T-cell (primary cell): ENCODE data around the gene RTN3. TPM values are rescaled to one million over a fixed set of nuclear protein-coding genes. Genes with fewer than 3 reads are reported as not detected.

Source experiments
- ATAC-seq, 4 experiments: fragments of 200-7000 bp in 3 of 4; fragments of 150-1000 bp in 1 of 4; cut with Tn5 transposase; replicated peaks in 1 of 4; 1 replicate in 3 of 4; 2 replicates in 1 of 4; pipeline ENCODE4 v1.10.0; 2021; ENCODE audit warnings: moderate library complexity in 3 of 4, mild to moderate bottlenecking in 2 of 4, moderate number of reproducible peaks in 1 of 4
- CTCF ChIA-PET, 2 donors: fragments of 300-600 bp; sonication (Branson Sonifier 250); formaldehyde crosslinking; loops; one replicate each; lab custom pipeline; 2022; ENCODE audit warnings: antibody characterized with exemption in 2 of 2; lab: Charles Lee
- POLR2A ChIA-PET, 2 donors: fragments of 300-600 bp; sonication (Branson Sonifier 250); formaldehyde crosslinking; loops; one replicate each; lab custom pipeline; 2022; ENCODE audit warnings: antibody characterized with exemption in 2 of 2; lab: Charles Lee
- DNase-seq, 35 experiments: peaks; one replicate each; pipeline versions ENCODE4 v3.0.0 to v3.0.0-alpha.2; 2013 to 2023
- H3K27ac ChIP-seq: one replicate; pipeline ENCODE4 v1.5.1; 2013; ENCODE audit warnings: low read length
- H3K27me3 ChIP-seq, 2 experiments: replicated peaks in 1 of 2; 1 replicate in 1 of 2; 2 replicates in 1 of 2; pipeline versions ENCODE4 v1.6.1 to v1.7.0; 2013; ENCODE audit warnings: low read length in 1 of 2, mixed read lengths in 1 of 2; ENCODE audit not compliant: control insufficient read depth in 2 of 2, insufficient read depth in 2 of 2; ENCODE audit errors: extremely low read depth in 1 of 2
- H3K36me3 ChIP-seq, 2 donors: 1 replicate in 1 of 2; 2 replicates in 1 of 2; pipeline versions ENCODE4 v1.6.1 to v1.7.0; 2013; ENCODE audit warnings: low read length in 1 of 2; ENCODE audit not compliant: control insufficient read depth in 2 of 2, insufficient read depth in 1 of 2; ENCODE audit errors: extremely low read depth in 1 of 2
- H3K4me1 ChIP-seq, 2 experiments: 1 replicate in 1 of 2; 2 replicates in 1 of 2; pipeline versions ENCODE4 v1.6.1 to v1.7.0; 2013; ENCODE audit warnings: low read length in 2 of 2, mixed read lengths in 1 of 2; ENCODE audit not compliant: insufficient read depth in 2 of 2, control insufficient read depth in 1 of 2; ENCODE audit errors: extremely low read depth in 1 of 2
- H3K4me3 ChIP-seq, 2 donors: 1 replicate in 1 of 2; 2 replicates in 1 of 2; pipeline versions ENCODE4 v1.5.1 to v1.7.0; 2013; ENCODE audit warnings: mild to moderate bottlenecking in 2 of 2, low read length in 1 of 2, moderate library complexity in 1 of 2; ENCODE audit not compliant: control insufficient read depth in 1 of 2; ENCODE audit errors: extremely low read depth in 1 of 2
- H3K9me3 ChIP-seq: 2 replicates; pipeline ENCODE4 v1.7.0; 2013
- H3K27ac Mint-ChIP-seq, 2 donors: one replicate each; pipeline ENCODE4 v1.8.0; 2020 to 2021; ENCODE audit warnings: mild to moderate bottlenecking in 2 of 2, mixed read lengths in 2 of 2
- H3K27me3 Mint-ChIP-seq, 2 donors: one replicate each; pipeline ENCODE4 v1.8.0; 2021 to 2022; ENCODE audit warnings: mixed read lengths in 2 of 2
- H3K36me3 Mint-ChIP-seq: one replicate; pipeline ENCODE4 v1.8.0; 2021; ENCODE audit warnings: mixed read lengths
- H3K4me1 Mint-ChIP-seq, 3 donors: one replicate each; pipeline ENCODE4 v1.8.0; 2020 to 2022; ENCODE audit warnings: mixed read lengths in 3 of 3, mild to moderate bottlenecking in 1 of 3
- H3K4me3 Mint-ChIP-seq, 3 donors: one replicate each; pipeline ENCODE4 v1.8.0; 2020 to 2022; ENCODE audit warnings: mild to moderate bottlenecking in 3 of 3, mixed read lengths in 3 of 3, moderate library complexity in 3 of 3
- H3K9me3 Mint-ChIP-seq, 3 donors: one replicate each; pipeline ENCODE4 v1.8.0; 2020 to 2022; ENCODE audit warnings: mixed read lengths in 3 of 3
- WGBS: methylation state at CpG from one replicate; pipeline ENCODE4 v1.1.5; 2013; ENCODE audit warnings: missing lambda C conversion rate; ENCODE audit not compliant: insufficient coverage; 5-methylcytosine and 5-hydroxymethylcytosine counted together
- total RNA-seq, 35 experiments: library from RNA in 6 of 35; stranded (reverse) in 6 of 35; fragments of 120-200 nt in 1 of 35; gene quantifications; one replicate each; pipeline versions ENCODE4 v1.2.1 to v1.2.4 and lab custom pipeline; 2013 to 2026

RTN3 gene
- total RNA-seq, 5 donors from 2014 or later (not counting 1 experiment from before 2014, with no cell fraction given), result 25.0 to 39.7 (median 34.9) TPM

GRCh38 chr11:63670096-63670432, 11.2 kb upstream of the RTN3 start:
- POLR2A ChIA-PET, result no interaction called here

GRCh38 chr11:63670433-63671321, 10.6 kb upstream of the RTN3 start:
- Mint-ChIP-seq H3K27me3 (no peaks in the 10 kb centered on the region), H3K9me3 (no peaks in the 10 kb centered on the region), H3K4me1 (peaks cover 33 to 47% (median 34%) of the 10 kb centered on the region in 3 donors), H3K36me3 (peaks cover 4% of the 10 kb centered on the region), H3K4me3 (peak overlapping the region; percentile 78 to 88 (median 83)), H3K27ac (peak overlapping the region; percentile 77 to 83)
- H3K4me3 ChIP-seq, result peak overlapping the region; percentile 65 to 79
- H3K27me3 ChIP-seq, result no peaks in the 10 kb centered on the region
- H3K27ac ChIP-seq, result peak overlapping the region; percentile 63
- DNase-seq (peak in 12 of 35 experiments; percentile 0 to 47 (median 16)), ATAC-seq (peak; percentile 15 to 26 (median 20))
- no peaks in the 10 kb centered on the region for H3K9me3 ChIP-seq
- peaks cover 0 to 5% of the 10 kb centered on the region in 2 donors for H3K36me3 ChIP-seq
- ChIA-PET POLR2A (no interaction called here), CTCF (interaction anchor here in 1 of 2 donors (1.0 to 1.4 kb wide), 3 partner anchors 11 to 192 kb away, joined by 3 to 6 read pairs (median 4); partner anchors contain the start of gene RTN3)
- H3K4me1 ChIP-seq, result peaks cover 10 to 28% of the 10 kb centered on the region in 2 experiments
- WGBS, result 2% methylated on average over 53 of the region's 63 CpGs

More at GRCh38 chr11:63670096-63670432, 11.2 kb upstream of the RTN3 start:
- Histone ChIP-seq H3K36me3 (peaks cover 0 to 5% of the 10 kb centered on the region in 2 donors), H3K27ac (no peak overlapping the region), H3K27me3 (no peaks in the 10 kb centered on the region), H3K9me3 (no peaks in the 10 kb centered on the region), H3K4me1 (peaks cover 10 to 28% of the 10 kb centered on the region in 2 experiments), H3K4me3 (no peak overlapping the region)
- CTCF ChIA-PET, result interaction anchor here in 1 of 2 donors (1.0 kb wide), 1 partner anchor 191 kb away, joined by 3 read pairs; no protein-coding TSS in a partner anchor
- no peaks in the 10 kb centered on the region for H3K9me3 Mint-ChIP-seq
- H3K4me1 Mint-ChIP-seq, result peaks cover 37 to 51% (median 38%) of the 10 kb centered on the region in 3 donors
- ATAC-seq (no peak), DNase-seq (no peak)
- H3K27ac Mint-ChIP-seq, result peak overlapping the region in 1 of 2 donors; percentile 83
- H3K27me3 Mint-ChIP-seq, result no peaks in the 10 kb centered on the region
- peaks cover 4% of the 10 kb centered on the region for H3K36me3 Mint-ChIP-seq
- H3K4me3 Mint-ChIP-seq, result peak overlapping the region; percentile 78 to 88 (median 83)
- 78% methylated on average over 6 of the region's 7 CpGs for WGBS

DNA sequence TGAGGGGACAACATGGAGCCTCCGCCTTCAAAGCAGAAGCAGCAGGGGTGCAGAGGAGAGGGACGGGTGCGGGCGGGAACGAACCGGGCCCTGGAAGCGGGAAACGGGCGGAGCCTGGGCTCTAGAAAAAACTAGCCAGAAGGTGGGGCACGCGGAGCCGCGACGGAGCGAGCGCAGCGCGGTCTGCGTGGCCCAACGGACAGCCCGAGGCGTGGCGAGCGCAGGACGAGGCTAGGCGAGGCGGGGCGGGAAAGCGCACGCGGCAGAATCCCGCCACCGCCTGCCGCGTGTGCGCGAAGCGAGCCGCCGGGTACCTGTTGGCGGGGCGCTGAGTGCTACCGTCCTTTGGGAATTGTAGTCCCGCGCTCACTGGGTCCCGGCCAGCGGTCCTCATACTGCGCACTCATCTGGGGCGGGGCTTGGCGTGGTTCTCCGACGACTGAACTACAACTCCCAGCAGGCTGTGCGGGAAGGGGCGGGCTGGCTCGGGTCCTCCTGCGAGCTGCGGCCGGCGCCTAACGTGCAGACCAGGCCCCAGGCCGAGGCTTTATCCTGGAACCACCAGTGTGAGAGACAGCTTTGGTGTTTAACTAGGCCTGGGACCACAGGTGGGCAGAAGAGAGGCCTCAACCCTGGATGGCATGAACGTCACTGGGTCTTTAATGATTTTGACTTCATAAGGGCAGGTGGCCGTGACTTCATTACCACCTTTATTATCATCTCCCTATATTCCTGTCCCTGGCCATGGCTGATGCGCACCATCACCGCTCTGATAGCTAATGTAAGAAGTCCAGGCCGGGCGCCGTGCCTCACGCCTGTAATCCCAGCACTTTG, 9.8 kb upstream of the RTN3 start, which contains the start of gene ATL3:
Gene ATL3, minus strand, starts transcription at position 55 of the 834 bp plus-strand sequence. Its CDS starts 41 bp downstream, at position 14.
- ChIA-PET POLR2A (interaction anchor here in 1 of 2 donors (0.5 kb wide), 1 partner anchor 27 kb away, joined by 6 read pairs; no protein-coding TSS in a partner anchor), CTCF (interaction anchor here in 1 of 2 donors (0.6 to 1.4 kb wide), 4 partner anchors 10 to 806 kb away, joined by 4 to 6 read pairs (median 4); partner anchors contain the start of gene RTN3)
- Mint-ChIP-seq H3K27me3 (no peaks in the 10 kb centered on the region), H3K4me1 (peaks cover 28 to 39% (median 30%) of the 10 kb centered on the region in 3 donors), H3K9me3 (no peaks in the 10 kb centered on the region), H3K27ac (peak within 1 kb of the TSS; percentile 77 to 83), H3K4me3 (peak within 1 kb of the TSS; percentile 78 to 88 (median 83)), H3K36me3 (peaks cover 4% of the 10 kb centered on the region)
- H3K36me3 ChIP-seq, result peaks cover 0 to 5% of the 10 kb centered on the region in 2 donors
- ATAC-seq (peak; percentile 95 to 96 (median 95)), DNase-seq (peak; percentile 77 to 97 (median 89))
- H3K9me3 ChIP-seq, result no peaks in the 10 kb centered on the region
- H3K27ac ChIP-seq, result peak within 1 kb of the TSS; percentile 63
- H3K4me1 ChIP-seq, result peaks cover 10 to 28% of the 10 kb centered on the region in 2 experiments
- peak within 1 kb of the TSS; percentile 65 to 79 for H3K4me3 ChIP-seq
- no peaks in the 10 kb centered on the region for H3K27me3 ChIP-seq
- WGBS, result 11% methylated on average over 69 of the region's 69 CpGs

DNA sequence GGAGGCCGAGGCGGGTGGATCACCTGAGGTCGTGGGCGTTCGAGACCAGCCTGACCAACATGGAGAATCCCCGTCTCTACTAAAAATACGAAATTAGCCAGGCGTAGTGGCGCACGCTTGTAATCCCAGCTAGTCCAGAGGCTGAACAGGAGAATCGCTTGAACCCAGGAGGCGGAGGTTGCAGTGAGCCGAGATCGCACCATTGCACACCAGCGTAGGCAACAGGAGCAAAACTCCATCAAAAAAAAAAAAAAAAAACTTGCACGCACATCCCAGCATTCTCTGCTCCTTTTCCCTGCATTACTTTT, 9.2 kb upstream of the RTN3 start:
- DNase-seq (no peak), ATAC-seq (no peak)
- peak overlapping the region; percentile 63 for H3K27ac ChIP-seq
- H3K36me3 Mint-ChIP-seq, result peaks cover 4% of the 10 kb centered on the region
- 98% methylated on average over 14 of the region's 16 CpGs for WGBS
- no peaks in the 10 kb centered on the region for H3K27me3 Mint-ChIP-seq
- H3K36me3 ChIP-seq, result peaks cover 0 to under 1% of the 10 kb centered on the region in 2 donors
- H3K4me3 Mint-ChIP-seq, result peak overlapping the region in 2 of 3 donors; percentile 78 to 84
- no peaks in the 10 kb centered on the region for H3K9me3 ChIP-seq
- POLR2A ChIA-PET, result interaction anchor here in 1 of 2 donors (0.5 kb wide), 1 partner anchor 27 kb away, joined by 6 read pairs; no protein-coding TSS in a partner anchor
- H3K9me3 Mint-ChIP-seq, result no peaks in the 10 kb centered on the region
- H3K27me3 ChIP-seq, result no peaks in the 10 kb centered on the region
- peaks cover 28 to 37% (median 28%) of the 10 kb centered on the region in 3 donors for H3K4me1 Mint-ChIP-seq
- CTCF ChIA-PET, result interaction anchor here in 1 of 2 donors (0.6 to 0.7 kb wide), 3 partner anchors 14 to 807 kb away, joined by 4 to 5 read pairs (median 4); no protein-coding TSS in a partner anchor
- peak overlapping the region in 1 of 2 donors; percentile 65 for H3K4me3 ChIP-seq
- H3K4me1 ChIP-seq, result peaks cover 10 to 28% of the 10 kb centered on the region in 2 experiments
- H3K27ac Mint-ChIP-seq, result peak overlapping the region in 1 of 2 donors; percentile 77

GRCh38 chr11:63672936-63673539, 8.3 kb upstream of the RTN3 start:
- Histone ChIP-seq H3K4me3 (no peak overlapping the region), H3K9me3 (no peaks in the 10 kb centered on the region), H3K27me3 (no peaks in the 10 kb centered on the region), H3K4me1 (peaks cover 8 to 24% of the 10 kb centered on the region in 2 experiments), H3K27ac (no peak overlapping the region), H3K36me3 (no peaks in the 10 kb centered on the region)
- no CpG with 5 or more reads among the region's 1 CpG for WGBS
- H3K27ac Mint-ChIP-seq, result no peak overlapping the region
- POLR2A ChIA-PET, result no interaction called here
- peak overlapping the region; percentile 44 to 78 (median 45) for H3K4me3 Mint-ChIP-seq
- CTCF ChIA-PET, result interaction anchor here in 1 of 2 donors (0.9 kb wide), 1 partner anchor 8 kb away, joined by 3 read pairs; the partner anchor contains the start of gene RTN3
- no peak for DNase-seq
- H3K36me3 Mint-ChIP-seq, result no peaks in the 10 kb centered on the region
- H3K27me3 Mint-ChIP-seq, result no peaks in the 10 kb centered on the region
- no peak for ATAC-seq
- peaks cover 23 to 29% (median 23%) of the 10 kb centered on the region in 3 donors for H3K4me1 Mint-ChIP-seq
- H3K9me3 Mint-ChIP-seq, result no peaks in the 10 kb centered on the region
